ENCODE results near the gene SEMA6D.

Gene SEMA6D

GRCh38 chr15:47717036-47717612 lies at the start of gene SEMA6D:
Gene SEMA6D, plus strand, starts transcription at chr15:47717505. Its CDS starts 42,294 bp downstream, at chr15:47759799.
- TF ChIP-seq CTCF (IDR thresholded peaks at IDR 0.05; ENCODE audit: extremely low read depth, missing control alignments), result no peak

GRCh38 chr15:47669221-47669620 lies 48.1 kb upstream of the SEMA6D start:
- DNase-seq (ENCODE audit: low spot score), result no peak
- TF ChIP-seq CTCF (IDR thresholded peaks at IDR 0.05; ENCODE audit: extremely low read depth, missing control alignments), result no peak

More at GRCh38 chr15:47717036-47717612, at the start of gene SEMA6D:
- peak; percentile 25 for DNase-seq (ENCODE audit: low spot score)

- DNase-seq (ENCODE audit: low spot score), result no peak
- no peak for TF ChIP-seq CTCF (IDR thresholded peaks at IDR 0.05; ENCODE audit: extremely low read depth, missing control alignments)
These were observed 46.9 kb upstream of the SEMA6D start for GRCh38 chr15:47670365-47670764.

GRCh38 chr15:47673232-47673761 lies 44.0 kb upstream of the SEMA6D start:
- no peak for DNase-seq (ENCODE audit: low spot score)
- no peak for TF ChIP-seq CTCF (IDR thresholded peaks at IDR 0.05; ENCODE audit: extremely low read depth, missing control alignments)

- DNase-seq (ENCODE audit: low spot score), result no peak
- no peak for TF ChIP-seq CTCF (IDR thresholded peaks at IDR 0.05; ENCODE audit: extremely low read depth, missing control alignments)
These were observed 42.6 kb upstream of the SEMA6D start for GRCh38 chr15:47674586-47675232.

- DNase-seq (ENCODE audit: low spot score), result no peak
- TF ChIP-seq CTCF (IDR thresholded peaks at IDR 0.05; ENCODE audit: extremely low read depth, missing control alignments), result no peak
These were observed 41.6 kb upstream of the SEMA6D start for GRCh38 chr15:47675735-47676134.

GRCh38 chr15:47678040-47678439 lies 39.3 kb upstream of the SEMA6D start:
- no peak for TF ChIP-seq CTCF (IDR thresholded peaks at IDR 0.05; ENCODE audit: extremely low read depth, missing control alignments)
- DNase-seq (ENCODE audit: low spot score), result no peak
